H1 (cell line): ENCODE results near the gene KIAA1671. TPM values are rescaled to one million over a fixed set of nuclear protein-coding genes. Genes with fewer than 3 reads are reported as not detected.

Experiments used
- CREB1 ChIP-seq: IDR thresholded peaks from 2 replicates; pipeline ENCODE4 v1.6.1; 2012; ENCODE audit warnings: inconsistent platforms
- CTBP2 ChIP-seq: IDR thresholded peaks from 2 replicates; pipeline ENCODE4 v1.7.0; 2011; ENCODE audit warnings: borderline replicate concordance, mild to moderate bottlenecking, moderate library complexity, mixed read lengths, low read length; ENCODE audit not compliant: insufficient read depth, insufficient read length
- EGR1 ChIP-seq: IDR thresholded peaks from 2 replicates; pipeline ENCODE4 v1.6.1; 2011; ENCODE audit warnings: low read depth, low read length, borderline replicate concordance
- RFX5 ChIP-seq: IDR thresholded peaks from 2 replicates; pipeline ENCODE4 v1.6.1; 2011; ENCODE audit warnings: low read depth, low read length, improper control_type of control experiment, borderline replicate concordance
- RXRA ChIP-seq: IDR thresholded peaks from 2 replicates; pipeline ENCODE4 v1.6.1; 2011; ENCODE audit warnings: low read depth, mild to moderate bottlenecking, low read length, moderate library complexity; ENCODE audit not compliant: insufficient read depth
- SIN3A ChIP-seq, 2 experiments: IDR thresholded peaks in 1 of 2; conservative IDR thresholded peaks in 1 of 2; 2 replicates each; pipeline ENCODE4 v1.6.1; 2011 to 2012; ENCODE audit warnings: low read length in 2 of 2, improper control_type of control experiment in 1 of 2, low read depth in 1 of 2, mild to moderate bottlenecking in 1 of 2
- SP1 ChIP-seq: IDR thresholded peaks from 2 replicates; pipeline ENCODE4 v1.6.1; 2011; ENCODE audit warnings: low read depth, low read length
- polyA plus RNA-seq, 7 experiments: library from polyadenylated mRNA; depleted of rRNA in 3 of 7; stranded (reverse) in 5 of 7; unstranded in 2 of 7; fragments of >200 nt in 5 of 7; fragments of 200-250 nt in 2 of 7; gene quantifications; 1 replicate in 5 of 7; 2 replicates in 1 of 7; 4 replicates in 1 of 7; pipeline versions ENCODE4 v1.2.1 to v1.2.3, GENCODE V29; 2011 to 2013; ENCODE audit warnings: missing spikeins in 2 of 7, mixed read lengths in 2 of 7
- total RNA-seq: library from RNA; stranded (reverse); fragmentation: NEBNext Ultra II Directional; extraction: Animal tissue kit (Norgen Biotek cat#: 25700); gene quantifications from 2 replicates; pipeline ENCODE4 v1.2.1, GENCODE V29; 2021

The KIAA1671 gene
- total and polyA plus RNA-seq, 2 of the 8 experiments (the other 6 are each of a cell fraction or from before 2014, with no cell fraction given), result 6.4 to 23.9 TPM

GRCh38 chr22:25114369-25115362 is 162.2 kb downstream of the KIAA1671 start (continued):
- TF ChIP-seq EGR1 (no peak), CREB1 (no peak), SP1 (no peak), CTBP2 (no peak), RXRA (no peak), SIN3A (conservative IDR thresholded peaks at IDR 0.05 in 1 of 2, IDR thresholded peaks at IDR 0.05 in 1 of 2; ENCODE audit: low read depth in 1 of 2, low read length in 2 of 2) (no peak), RFX5 (no peak)
- TF ChIP-seq, all 59 proteins: peak for 0
